Measurements from ENCODE around the gene MAP6D1. TPM values are rescaled to one million over a fixed set of nuclear protein-coding genes. Genes with fewer than 3 reads are reported as not detected.
A peak's percentile ranks its signal among the peaks of the same experiment; 100 is the strongest.

Gene MAP6D1
- total RNA-seq, 1 donor from 2014 or later, result 3.2 TPM

GRCh38 chr3:183775781-183776180, 49.6 kb downstream of the MAP6D1 start:
- peaks cover 45% of the 10 kb centered on the region for H3K36me3 Mint-ChIP-seq
- no peaks in the 10 kb centered on the region for H3K9me3 Mint-ChIP-seq
- no peak for TF ChIP-seq CTCF (conservative IDR thresholded peaks at IDR 0.05)
- H3K27me3 Mint-ChIP-seq, result no peaks in the 10 kb centered on the region
- H3K4me1 Mint-ChIP-seq (ENCODE audit: unreplicated experiment), result no peaks in the 10 kb centered on the region
- DNase-seq (ENCODE audit: extremely low spot score, unreplicated experiment), result no peak
- no peak overlapping the region for H3K4me3 Mint-ChIP-seq
- no peak overlapping the region for H3K27ac Mint-ChIP-seq

GRCh38 chr3:183774631-183775030, 50.7 kb downstream of the MAP6D1 start:
- Mint-ChIP-seq H3K27ac (no peak overlapping the region), H3K9me3 (no peaks in the 10 kb centered on the region), H3K4me3 (no peak overlapping the region), H3K4me1 (ENCODE audit: unreplicated experiment) (no peaks in the 10 kb centered on the region), H3K27me3 (no peaks in the 10 kb centered on the region), H3K36me3 (peaks cover 44% of the 10 kb centered on the region)
- TF ChIP-seq CTCF (conservative IDR thresholded peaks at IDR 0.05), result no peak
- DNase-seq (ENCODE audit: extremely low spot score, unreplicated experiment), result no peak

GRCh38 chr3:183769453-183769852, 55.9 kb downstream of the MAP6D1 start:
- Mint-ChIP-seq H3K4me3 (no peak overlapping the region), H3K36me3 (peaks cover 19% of the 10 kb centered on the region), H3K9me3 (no peaks in the 10 kb centered on the region), H3K27me3 (no peaks in the 10 kb centered on the region), H3K4me1 (ENCODE audit: unreplicated experiment) (peaks cover 7% of the 10 kb centered on the region), H3K27ac (peak overlapping the region; percentile 35)
- TF ChIP-seq CTCF (conservative IDR thresholded peaks at IDR 0.05), result no peak
- DNase-seq (ENCODE audit: extremely low spot score, unreplicated experiment), result no peak

- Mint-ChIP-seq H3K36me3 (peaks cover 10% of the 10 kb centered on the region), H3K4me3 (no peak overlapping the region), H3K27me3 (no peaks in the 10 kb centered on the region), H3K9me3 (no peaks in the 10 kb centered on the region), H3K4me1 (ENCODE audit: unreplicated experiment) (peaks cover 7% of the 10 kb centered on the region), H3K27ac (no peak overlapping the region)
- no peak for TF ChIP-seq CTCF (conservative IDR thresholded peaks at IDR 0.05)
- DNase-seq (ENCODE audit: extremely low spot score, unreplicated experiment), result no peak
Observed at GRCh38 chr3:183768114-183768513, 57.3 kb downstream of the MAP6D1 start.

DNA sequence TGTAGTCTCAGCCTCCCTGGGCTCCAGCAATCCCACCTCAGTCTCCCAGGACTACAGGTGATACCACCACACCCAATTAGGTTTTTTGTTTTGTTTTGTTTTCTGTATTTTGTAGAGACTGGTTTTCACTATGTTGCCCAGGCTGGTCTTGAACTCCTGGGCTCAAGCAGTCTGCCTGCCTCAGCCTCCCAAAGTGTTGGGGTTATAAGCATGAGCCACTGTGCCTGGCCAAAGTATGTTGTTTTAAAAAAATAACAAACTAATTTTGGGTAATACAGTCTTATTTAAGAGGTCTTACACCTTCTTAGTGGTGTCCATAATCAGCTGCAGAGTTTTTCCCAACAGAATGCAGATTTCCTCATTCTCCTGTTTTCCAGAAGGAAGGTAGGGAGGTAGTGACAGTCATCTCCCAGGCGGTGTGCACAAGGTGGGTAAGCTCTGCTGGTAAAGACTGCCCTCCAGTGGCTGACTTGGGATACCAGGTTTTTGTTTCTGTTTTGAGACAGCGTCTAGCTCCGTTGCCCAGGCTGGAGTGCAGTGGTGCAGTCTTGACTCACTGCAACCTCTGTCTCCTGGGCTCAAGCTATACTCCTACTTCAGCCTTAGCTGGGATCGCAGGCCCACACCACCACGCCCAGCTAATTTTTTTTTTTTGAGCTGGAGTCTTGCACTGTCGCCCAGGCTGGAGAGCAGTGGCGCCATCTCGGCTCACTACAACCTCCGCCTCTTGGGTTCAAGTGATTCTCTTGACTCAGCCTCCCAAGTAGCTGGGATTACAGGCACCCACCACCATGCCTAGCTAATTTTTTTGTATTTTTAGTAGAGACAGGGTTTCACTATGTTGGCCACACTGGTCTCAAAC, 58.4 kb downstream of the MAP6D1 start:
- Mint-ChIP-seq H3K9me3 (no peaks in the 10 kb centered on the region), H3K4me1 (ENCODE audit: unreplicated experiment) (peaks cover 7% of the 10 kb centered on the region), H3K36me3 (peaks cover 14% of the 10 kb centered on the region), H3K27ac (no peak overlapping the region), H3K4me3 (no peak overlapping the region), H3K27me3 (no peaks in the 10 kb centered on the region)
- TF ChIP-seq CTCF (conservative IDR thresholded peaks at IDR 0.05), result peak; percentile 87
- DNase-seq (ENCODE audit: extremely low spot score, unreplicated experiment), result peak; percentile 77

All from type B pancreatic cell (in vitro differentiated cells).